HG03025 (cell line): ENCODE measurements around the gene SDHB.

ENCODE experiments used
- ATAC-seq: cut with Tn5 transposase; IDR thresholded peaks from one replicate; pipeline ENCODE4 v1.9.1; 2021; ENCODE audit warnings: mild to moderate bottlenecking, moderate library complexity; ENCODE audit not compliant: unreplicated experiment, low FRiP score

The SDHB gene

DNA sequence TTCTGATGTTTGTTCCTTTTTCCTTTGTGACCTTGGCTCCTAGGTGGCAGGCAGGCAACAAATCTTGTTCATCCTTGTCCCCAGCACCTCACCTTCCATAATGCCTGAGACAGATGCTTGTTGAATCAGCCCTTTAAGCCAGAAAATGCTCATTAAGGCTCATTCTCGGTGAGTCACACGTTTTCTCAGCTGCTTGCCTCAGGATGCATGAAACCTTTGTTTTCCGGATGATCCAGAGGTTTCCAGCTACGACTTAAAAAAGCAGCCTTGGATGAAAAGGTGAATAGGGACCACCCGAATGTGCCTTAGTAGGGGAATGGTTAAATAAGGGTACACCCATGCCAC, 37.5 kb downstream of the SDHB start:
- ATAC-seq: no peak

DNA sequence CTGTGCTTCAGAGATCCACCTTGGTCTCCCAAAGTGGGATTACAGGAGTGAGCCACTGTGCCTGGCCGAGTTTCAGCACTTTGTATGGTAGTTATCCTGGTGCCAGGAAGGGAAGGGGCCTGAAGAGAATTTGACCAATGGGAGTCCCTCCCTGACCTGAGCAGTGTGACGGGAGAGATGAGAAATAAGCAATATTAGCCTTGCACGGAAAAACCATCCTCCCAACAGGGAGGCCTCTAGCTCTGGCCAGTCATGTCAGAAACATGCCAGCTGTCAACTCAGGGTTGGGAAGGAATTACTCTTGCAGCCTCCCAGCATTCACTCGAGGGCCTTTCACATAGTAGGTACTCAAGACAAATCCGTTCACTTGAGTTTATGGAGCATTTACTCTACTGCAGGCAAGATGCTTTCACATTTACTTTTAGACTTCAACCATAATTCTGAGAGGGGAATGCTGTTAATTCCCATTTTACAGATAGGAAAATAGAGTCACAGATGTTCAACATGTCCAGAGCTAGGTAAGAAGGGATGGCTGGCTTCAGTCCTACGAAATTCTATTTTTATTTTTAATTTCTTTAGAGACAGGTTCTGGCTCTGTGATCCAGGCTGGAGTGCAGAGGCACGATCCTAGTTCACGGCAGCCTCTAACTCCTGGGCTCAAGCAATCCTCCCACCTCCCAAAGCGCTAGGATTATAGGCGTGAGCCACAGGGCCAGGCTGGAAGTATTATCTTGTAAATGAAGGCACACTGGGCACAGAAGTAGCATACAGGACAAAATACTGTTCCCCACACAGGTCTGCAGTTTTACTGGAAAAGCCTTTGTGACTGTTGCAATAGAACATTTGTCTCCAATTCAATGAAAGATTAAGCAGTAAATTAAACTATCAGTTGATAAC, 38.9 kb downstream of the SDHB start:
- ATAC-seq: no peak

- ATAC-seq: no peak
Measured at GRCh38 chr1:17013491-17014320, 40.1 kb downstream of the SDHB start.

- ATAC-seq: no peak
Measured at GRCh38 chr1:17012775-17013490, 40.9 kb downstream of the SDHB start.

DNA sequence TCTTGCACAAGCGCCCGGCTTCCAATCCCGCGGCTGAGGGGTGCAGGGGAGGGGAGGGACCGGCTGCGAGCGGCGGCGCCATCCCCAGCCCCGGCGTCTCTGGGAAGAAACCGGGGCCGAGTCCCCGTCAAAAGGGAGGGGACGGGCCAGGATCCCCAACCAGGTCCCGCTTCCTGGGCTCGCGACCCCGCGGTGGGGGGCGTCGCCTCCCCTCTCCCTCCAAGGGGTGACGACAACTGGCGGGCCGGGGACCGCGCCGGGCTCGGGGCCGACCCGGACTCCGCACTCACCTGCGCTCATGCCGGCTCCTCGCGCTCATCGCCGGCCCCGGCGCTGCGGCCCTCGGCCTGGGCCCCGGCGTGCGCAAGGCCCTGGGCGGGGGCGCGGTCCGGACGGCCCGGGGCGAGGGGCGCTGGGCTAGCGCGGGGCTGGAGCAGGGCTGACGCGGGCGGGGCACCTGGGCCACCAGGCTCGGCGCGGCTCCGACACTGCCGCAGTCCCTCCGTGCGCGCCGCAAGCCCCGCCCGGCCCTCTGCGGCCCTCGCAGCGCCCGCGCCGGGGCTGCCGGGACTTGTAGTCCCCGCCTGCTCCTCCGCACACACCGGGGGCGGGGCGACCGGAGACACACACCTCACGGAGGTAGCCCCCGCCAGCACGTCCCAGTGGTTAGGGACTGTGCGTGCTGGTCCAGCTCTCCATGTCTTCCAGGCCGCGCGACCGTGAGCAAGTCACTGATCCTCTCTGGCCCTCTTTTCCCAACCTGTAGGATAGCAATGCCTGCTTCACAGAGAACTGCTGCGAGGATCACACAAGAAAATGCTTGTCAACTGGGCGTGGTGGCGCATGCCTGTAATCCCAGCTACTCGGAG, 42.2 kb downstream of the SDHB start, which contains the start of gene ATP13A2:
TSS of gene ATP13A2 (minus strand) at position 490 of the 869 bp plus-strand sequence. CDS start at position 300, 190 bp downstream.
- peak; percentile 63 for ATAC-seq

GRCh38 chr1:17011092-17011438, 42.8 kb downstream of the SDHB start:
- ATAC-seq: peak; percentile 10

DNA sequence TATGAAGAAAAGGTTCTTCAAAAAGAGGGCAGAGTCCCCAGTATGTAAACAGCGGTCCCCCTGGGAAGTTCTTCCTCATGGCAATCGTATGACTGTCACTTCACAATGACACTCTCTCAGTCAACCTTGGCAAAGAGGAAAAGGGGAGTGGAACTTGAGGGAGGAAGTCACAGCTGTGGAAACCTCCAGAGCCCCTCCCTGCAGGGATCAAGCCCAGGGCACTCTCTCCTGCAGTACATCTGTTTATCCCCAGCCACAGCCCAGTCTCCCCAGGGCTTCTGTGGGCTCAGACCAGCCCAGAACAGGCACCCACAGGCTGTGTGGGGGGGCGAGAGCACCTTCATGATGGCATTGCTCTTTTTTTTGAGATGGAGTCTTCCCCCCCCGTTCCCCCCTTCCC, 44.1 kb downstream of the SDHB start:
- no peak for ATAC-seq

DNA sequence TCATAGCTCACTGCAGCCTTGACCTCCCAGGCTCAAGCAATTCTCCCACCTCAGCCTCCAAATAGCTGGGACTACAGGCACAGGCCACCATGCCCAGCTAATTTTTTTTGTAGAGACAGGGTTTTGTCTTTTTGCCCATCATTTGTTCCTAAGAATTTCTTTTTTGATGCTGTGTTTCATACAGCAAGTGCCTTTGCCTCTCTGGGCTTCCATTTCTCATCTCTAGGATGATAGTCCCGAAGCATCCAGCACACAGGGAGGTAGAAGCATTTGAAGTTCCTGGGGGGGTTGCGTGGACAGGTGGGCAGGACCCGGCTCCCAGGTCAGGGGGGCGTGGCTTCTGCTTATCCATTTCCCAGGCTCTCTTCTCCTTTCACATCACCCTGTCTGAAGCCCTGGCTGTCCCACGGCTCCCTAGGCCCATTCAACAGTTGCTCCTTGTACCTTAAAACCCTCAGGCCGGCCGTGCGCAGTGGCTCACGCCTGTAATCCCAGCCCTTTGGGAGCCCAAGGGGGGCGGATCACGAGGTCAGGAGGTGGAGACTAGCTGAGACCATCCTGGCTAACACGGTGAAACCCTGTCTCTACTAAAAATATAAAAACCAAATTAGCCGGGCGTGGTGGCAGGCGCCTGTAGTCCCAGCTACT, 45.5 kb downstream of the SDHB start:
- ATAC-seq: no peak

- ATAC-seq: no peak
Measured at GRCh38 chr1:17007121-17007520, 46.7 kb downstream of the SDHB start.

DNA sequence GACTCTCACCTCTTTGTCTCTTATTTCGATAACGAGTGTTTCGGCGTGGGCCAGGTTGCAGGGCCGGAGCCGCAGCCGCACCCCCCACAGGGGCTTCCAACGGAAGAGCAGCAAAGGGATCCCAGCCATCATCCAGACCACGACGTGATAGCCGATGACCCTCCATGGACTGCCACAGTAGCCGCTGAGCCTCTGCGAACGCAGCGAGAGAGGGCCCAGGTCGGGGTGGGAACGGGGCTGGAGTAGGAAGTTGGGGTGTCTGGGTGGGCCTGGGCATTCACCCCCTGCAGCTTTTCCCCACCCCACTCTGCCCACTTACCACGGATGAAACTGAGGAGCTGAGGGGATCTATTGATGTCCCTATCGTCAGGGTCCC, 48.5 kb downstream of the SDHB start:
- ATAC-seq: no peak

DNA sequence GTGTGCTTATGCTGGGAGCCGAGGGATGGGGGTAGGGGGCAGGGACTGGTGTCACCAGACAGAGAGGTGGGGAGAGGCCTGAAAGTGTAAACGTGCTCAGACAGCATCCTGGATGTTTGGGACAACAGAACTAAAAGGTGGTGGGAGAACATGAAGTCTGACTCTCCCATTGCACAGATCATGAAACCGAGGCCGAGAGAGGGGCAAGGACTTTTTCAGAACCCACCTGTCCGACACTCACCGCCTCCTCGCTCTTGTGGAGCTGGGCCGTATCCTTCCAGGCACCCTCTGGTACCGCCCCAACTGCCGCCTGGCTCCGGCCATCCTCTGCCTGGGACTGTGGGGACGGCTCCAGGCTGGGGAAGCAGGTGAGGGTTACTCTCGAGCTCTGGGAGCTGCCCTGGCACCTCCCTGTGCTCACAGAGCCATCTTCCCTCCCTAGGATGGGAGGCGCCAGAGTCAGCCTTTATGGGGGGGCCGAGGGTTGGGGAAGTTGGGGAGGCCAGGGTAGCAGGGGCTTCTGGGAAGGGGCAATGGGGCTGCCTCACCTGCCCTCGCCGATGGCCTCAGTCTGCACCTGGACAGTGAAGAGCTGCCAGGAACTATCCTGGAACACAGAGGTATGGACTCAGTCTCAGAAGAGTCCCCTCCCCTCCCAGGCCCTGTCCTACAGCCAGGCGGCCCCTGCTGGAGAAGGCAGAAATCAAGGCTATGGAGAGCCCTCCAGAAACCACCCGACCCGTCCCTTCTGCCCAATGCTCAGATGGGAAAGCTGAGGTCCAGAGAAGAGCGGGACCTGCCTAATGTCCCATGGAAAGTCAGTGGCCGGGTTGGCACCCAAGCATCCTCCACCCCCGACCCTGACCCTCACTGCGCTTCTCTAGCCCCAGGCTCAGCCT, 49.1 kb downstream of the SDHB start:
- ATAC-seq: no peak

GRCh38 chr1:17002524-17002902, 51.3 kb downstream of the SDHB start:
- ATAC-seq: no peak

DNA sequence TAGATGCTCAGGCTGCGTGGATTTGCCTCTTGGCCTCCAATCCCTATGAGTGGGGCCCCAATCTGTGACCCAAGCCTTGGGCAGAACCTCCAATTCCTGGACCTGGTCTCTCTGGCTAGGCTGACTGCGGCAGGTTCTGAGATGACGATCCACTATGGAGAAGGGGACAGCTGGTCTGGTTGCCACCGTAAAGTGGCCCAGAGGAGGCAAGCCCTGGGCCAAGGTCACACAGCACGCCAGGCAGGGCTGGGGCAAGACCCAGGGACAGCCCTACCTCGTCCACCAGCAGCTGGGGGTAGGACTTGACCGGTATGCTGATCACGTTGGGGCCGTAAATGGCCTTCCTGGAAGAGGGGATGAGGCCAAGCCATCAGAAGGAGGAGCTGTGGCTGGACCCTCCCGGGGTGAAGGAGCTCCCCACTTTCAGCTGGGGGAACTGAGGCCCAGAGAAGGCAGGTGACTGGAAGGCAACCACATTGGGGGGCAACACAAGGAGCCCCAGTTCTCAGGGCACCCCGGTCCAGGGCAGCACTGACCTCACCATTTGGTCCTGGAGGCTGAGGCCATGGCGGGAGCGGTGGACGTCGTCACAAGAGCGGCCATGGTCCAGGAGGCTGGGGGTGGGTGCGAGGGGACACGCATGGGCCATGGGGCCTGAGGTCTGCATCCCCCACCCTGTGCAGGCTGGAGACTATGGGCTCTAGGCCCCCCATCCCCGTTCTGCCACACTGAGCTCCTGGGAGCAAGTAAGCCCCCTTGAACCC, 51.9 kb downstream of the SDHB start:
- ATAC-seq: no peak

DNA sequence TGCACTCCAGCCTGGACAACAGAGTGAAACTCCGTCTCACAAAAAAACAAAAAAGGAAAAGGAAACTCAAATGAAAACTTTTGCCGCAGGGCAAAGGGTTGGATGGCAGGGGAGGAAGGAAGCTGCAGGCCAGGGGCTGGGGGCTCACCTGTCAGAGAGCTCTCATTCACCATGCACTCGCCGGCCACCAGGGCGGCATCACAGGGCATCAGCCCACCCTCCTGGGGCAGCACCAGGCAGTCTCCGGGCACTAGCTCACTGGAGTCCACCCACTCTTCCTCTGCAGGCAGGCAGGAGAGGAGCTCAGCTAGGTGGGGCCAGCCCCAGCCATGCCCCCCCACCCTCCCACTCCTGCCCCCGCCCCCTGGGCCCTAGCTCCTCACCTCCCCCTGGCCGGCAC, 54.0 kb downstream of the SDHB start:
- no peak for ATAC-seq

DNA sequence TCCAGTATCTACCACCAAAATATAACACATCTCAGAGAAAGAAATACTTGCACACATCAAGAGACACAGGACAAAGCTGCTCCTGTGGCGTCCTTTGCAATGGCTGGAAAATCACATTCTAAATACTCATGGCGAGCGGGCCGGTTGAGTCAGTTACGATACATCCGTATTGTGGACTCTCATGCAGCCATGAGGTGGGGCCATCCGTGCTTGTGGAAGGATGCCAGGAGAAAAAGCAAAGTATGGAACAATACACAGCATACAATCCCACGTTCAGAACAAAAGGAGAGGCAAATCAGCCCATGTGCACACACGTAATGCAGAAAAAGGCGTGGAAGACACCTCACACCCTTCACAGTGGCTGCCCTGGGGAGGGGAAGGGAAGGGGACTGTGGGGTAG, 55.2 kb downstream of the SDHB start:
- no peak for ATAC-seq

GRCh38 chr1:16996845-16997244, 57.0 kb downstream of the SDHB start:
- ATAC-seq: no peak

GRCh38 chr1:16993521-16994038, 60.3 kb downstream of the SDHB start:
- no peak for ATAC-seq

DNA sequence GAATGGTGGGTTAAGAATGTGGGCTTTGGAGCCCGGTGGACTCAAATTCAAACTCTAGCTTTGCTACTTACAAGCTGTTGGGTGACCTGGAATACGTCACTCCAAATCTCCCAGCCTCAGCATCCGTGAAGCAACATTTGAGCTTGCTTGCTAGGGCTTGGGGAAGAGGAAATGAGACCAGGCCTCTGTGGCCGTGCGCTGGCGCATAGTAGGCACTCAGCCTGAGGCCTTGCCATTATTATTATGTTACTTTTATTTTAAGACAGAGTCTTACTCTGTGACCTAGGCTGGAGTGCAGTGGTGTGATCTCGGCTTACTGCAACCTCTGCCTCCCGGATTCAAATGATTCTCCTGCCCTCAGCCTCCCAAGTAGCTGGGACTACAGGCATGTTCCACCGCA, 61.2 kb downstream of the SDHB start:
- ATAC-seq: no peak
